Esophagus muscularis mucosa (tissue), 4 donors: ENCODE measurements around the gene MAU2. TPM values are rescaled to one million over a fixed set of nuclear protein-coding genes. Genes with fewer than 3 reads are reported as not detected.

ENCODE experiments used
- DNase-seq: peaks from one replicate; pipeline ENCODE4 v3.0.0-alpha.2; 2017; ENCODE audit errors: extremely low spot score
- H3K27ac ChIP-seq, 4 donors: fragments of 200-600 bp; sonication (generic); replicated peaks in 1 of 4; 1 replicate in 3 of 4; 2 replicates in 1 of 4; pipeline ENCODE4 v1.5.1; 2016 to 2019; ENCODE audit warnings: mild to moderate bottlenecking in 1 of 4
- H3K27me3 ChIP-seq, 4 donors: fragments of 200-600 bp; sonication (generic); one replicate each; pipeline versions ENCODE4 v1.5.1 to v1.6.0; 2016 to 2019
- H3K36me3 ChIP-seq, 4 donors: fragments of 200-600 bp; sonication (generic); one replicate each; pipeline ENCODE4 v1.5.1; 2016 to 2019
- H3K4me1 ChIP-seq, 4 donors: fragments of 200-600 bp; sonication (generic); one replicate each; pipeline ENCODE4 v1.5.1; 2016 to 2019
- H3K4me3 ChIP-seq, 4 donors: fragments of 200-600 bp; sonication (generic); 1 replicate in 2 of 4; 2 replicates in 2 of 4; pipeline ENCODE4 v1.5.1; 2016 to 2019; ENCODE audit warnings: mild to moderate bottlenecking in 4 of 4, moderate library complexity in 1 of 4
- H3K9me3 ChIP-seq, 4 donors: fragments of 200-600 bp; sonication (generic); 1 replicate in 3 of 4; 2 replicates in 1 of 4; pipeline ENCODE4 v1.5.1; 2016 to 2019
- CTCF ChIP-seq, 3 experiments: fragments of 200-600 bp in 2 of 3; fragments of 450-650 bp in 1 of 3; sonication (generic) in 2 of 3; IDR thresholded peaks; one replicate each; pipeline ENCODE4 v1.5.1; 2017 to 2019; ENCODE audit warnings: antibody characterized with exemption in 3 of 3, mild to moderate bottlenecking in 2 of 3, moderate library complexity in 1 of 3
- EP300 ChIP-seq: sonication (generic); formaldehyde crosslinking; IDR thresholded peaks from one replicate; pipeline ENCODE4 v1.6.1; 2017; ENCODE audit warnings: antibody characterized with exemption
- POLR2A ChIP-seq: fragments of 450-650 bp; IDR thresholded peaks from one replicate; pipeline ENCODE4 v1.6.1; 2017; ENCODE audit warnings: antibody characterized with exemption, moderate library complexity, mild to moderate bottlenecking, low read depth
- POLR2AphosphoS5 ChIP-seq, 2 donors: sonication (generic); formaldehyde crosslinking; IDR thresholded peaks; one replicate each; pipeline ENCODE4 v1.6.1; 2017; ENCODE audit warnings: antibody characterized with exemption in 2 of 2
- WGBS: methylation state at CpG from one replicate; pipeline ENCODE4 v1.1.5; 2018; 5-methylcytosine and 5-hydroxymethylcytosine counted together
- intact Hi-C: fragments of 100-400 bp; cut with DNase I; formaldehyde crosslinking; loops from one replicate; pipeline ENCODE4 v1.15.1; 2023
- total RNA-seq, 4 donors: library from RNA; depleted of rRNA; stranded (reverse); fragments of >200 nt; gene quantifications; one replicate each; pipeline versions ENCODE4 v1.1.0 to v1.2.1, GENCODE V29; 2016

The MAU2 gene
- total RNA-seq, 4 donors from 2014 or later = 27.4 to 47.8 (median 37.6) TPM

GRCh38 chr19:19327672-19328071, 7.0 kb downstream of the MAU2 start:
- Histone ChIP-seq H3K4me3 (no peak overlapping the region), H3K27me3 (no peaks in the 10 kb centered on the region), H3K9me3 (no peaks in the 10 kb centered on the region), H3K27ac (no peak overlapping the region), H3K36me3 (peaks cover 41 to 94% (median 75%) of the 10 kb centered on the region in 4 donors), H3K4me1 (peaks cover 18 to 24% (median 21%) of the 10 kb centered on the region in 4 donors)
- TF ChIP-seq POLR2A = no peak
- no peak for TF ChIP-seq EP300
- no peak for TF ChIP-seq CTCF (IDR thresholded peaks at IDR 0.05)
- no peak for TF ChIP-seq POLR2AphosphoS5 (IDR thresholded peaks at IDR 0.05)
- WGBS = 93% methylated on average over 8 of the region's 8 CpGs
- DNase-seq = no peak
- intact Hi-C loops = no loop called here

- no peaks in the 10 kb centered on the region for H3K27me3 ChIP-seq
- no peak overlapping the region for H3K4me3 ChIP-seq
- no peak for TF ChIP-seq CTCF (IDR thresholded peaks at IDR 0.05)
- no peak for TF ChIP-seq POLR2AphosphoS5 (IDR thresholded peaks at IDR 0.05)
- TF ChIP-seq EP300 = no peak
- no peak for TF ChIP-seq POLR2A
- H3K36me3 ChIP-seq = peaks cover 37 to 100% (median 82%) of the 10 kb centered on the region in 4 donors
- DNase-seq = no peak
- no peaks in the 10 kb centered on the region for H3K9me3 ChIP-seq
- H3K4me1 ChIP-seq = peaks cover 3 to 10% (median 7%) of the 10 kb centered on the region in 4 donors
- intact Hi-C loops = no loop called here
- H3K27ac ChIP-seq = no peak overlapping the region
- 57% methylated on average over 6 of the region's 6 CpGs for WGBS
Measured at GRCh38 chr19:19329126-19329525, 8.5 kb downstream of the MAU2 start.

- H3K4me3 ChIP-seq = no peak overlapping the region
- TF ChIP-seq EP300 (no peak), CTCF (IDR thresholded peaks at IDR 0.05) (no peak), POLR2A (no peak), POLR2AphosphoS5 (IDR thresholded peaks at IDR 0.05) (no peak)
- H3K4me1 ChIP-seq = peaks cover 0 to 4% (median 0%) of the 10 kb centered on the region in 4 donors
- H3K9me3 ChIP-seq = no peaks in the 10 kb centered on the region
- intact Hi-C loops = no loop called here
- H3K27ac ChIP-seq = no peak overlapping the region
- H3K27me3 ChIP-seq = no peaks in the 10 kb centered on the region
- no peak for DNase-seq
- WGBS = 86% methylated on average over 21 of the region's 22 CpGs
- H3K36me3 ChIP-seq = peaks cover 53 to 100% (median 95%) of the 10 kb centered on the region in 4 donors
Measured at GRCh38 chr19:19334063-19334988, 13.7 kb downstream of the MAU2 start.

GRCh38 chr19:19334989-19335344, 14.3 kb downstream of the MAU2 start:
- H3K27ac ChIP-seq = no peak overlapping the region
- peaks cover 0 to 4% (median 0%) of the 10 kb centered on the region in 4 donors for H3K4me1 ChIP-seq
- no peak for TF ChIP-seq CTCF (IDR thresholded peaks at IDR 0.05)
- TF ChIP-seq EP300 = no peak
- no peak for TF ChIP-seq POLR2A
- no peak for TF ChIP-seq POLR2AphosphoS5 (IDR thresholded peaks at IDR 0.05)
- no peak for DNase-seq
- intact Hi-C loops = no loop called here
- H3K4me3 ChIP-seq = no peak overlapping the region
- peaks cover 55 to 100% (median 95%) of the 10 kb centered on the region in 4 donors for H3K36me3 ChIP-seq
- H3K9me3 ChIP-seq = no peaks in the 10 kb centered on the region
- 80% methylated on average over 3 of the region's 3 CpGs for WGBS
- H3K27me3 ChIP-seq = no peaks in the 10 kb centered on the region
